GM23338 (cell line): ENCODE data around the gene MSH3. TPM values are rescaled to one million over a fixed set of nuclear protein-coding genes. Genes with fewer than 3 reads are reported as not detected.

Source experiments
- ATAC-seq: fragments of 200-7000 bp; cut with Tn5 transposase; 3 replicates; pipeline ENCODE4 v1.9.1; 2020
- DNase-seq: peaks from one replicate; pipeline ENCODE4 v3.0.0-alpha.2; 2015; ENCODE audit warnings: low spot score
- H2AFZ ChIP-seq: fragments of 200-600 bp; sonication (generic); 2 replicates; pipeline ENCODE4 v1.8.0; 2016; ENCODE audit warnings: antibody characterized with exemption, mild to moderate bottlenecking, moderate library complexity
- H3F3A ChIP-seq: fragments of 200-600 bp; sonication (generic); replicated peaks from 2 replicates; pipeline ENCODE4 v1.8.0; 2017; ENCODE audit warnings: antibody characterized with exemption, mixed run types, low read depth
- H3K27ac ChIP-seq: fragments of 200-600 bp; sonication (generic); 2 replicates; pipeline ENCODE4 v1.6.1; 2016; ENCODE audit warnings: low read depth
- H3K27me3 ChIP-seq: fragments of 200-600 bp; sonication (generic); 2 replicates; pipeline ENCODE4 v1.8.0; 2016; ENCODE audit warnings: mild to moderate bottlenecking, mixed run types, moderate library complexity; ENCODE audit not compliant: insufficient read depth
- H3K36me3 ChIP-seq: fragments of 200-600 bp; sonication (generic); 2 replicates; pipeline ENCODE4 v1.8.0; 2016; ENCODE audit warnings: mild to moderate bottlenecking; ENCODE audit not compliant: insufficient read depth
- H3K4me1 ChIP-seq: fragments of 200-600 bp; sonication (generic); 2 replicates; pipeline ENCODE4 v1.8.0; 2016; ENCODE audit warnings: mild to moderate bottlenecking, moderate library complexity; ENCODE audit not compliant: insufficient read depth
- H3K4me2 ChIP-seq: fragments of 200-600 bp; sonication (generic); 2 replicates; pipeline ENCODE4 v1.7.1; 2017; ENCODE audit warnings: mixed run types
- H3K4me3 ChIP-seq: fragments of 200-600 bp; sonication (generic); 2 replicates; pipeline ENCODE4 v1.6.1; 2016; ENCODE audit warnings: mixed run types
- H3K79me2 ChIP-seq: fragments of 200-600 bp; sonication (generic); replicated peaks from 2 replicates; pipeline ENCODE4 v1.8.0; 2017; ENCODE audit warnings: mild to moderate bottlenecking; ENCODE audit not compliant: insufficient read depth
- H3K9me2 ChIP-seq: fragments of 200-600 bp; sonication (generic); 2 replicates; pipeline ENCODE4 v1.8.0; 2017; ENCODE audit not compliant: insufficient read depth
- H4K20me1 ChIP-seq: fragments of 200-600 bp; sonication (generic); replicated peaks from 2 replicates; pipeline ENCODE4 v1.8.0; 2017; ENCODE audit warnings: mild to moderate bottlenecking; ENCODE audit not compliant: insufficient read depth
- H3K27ac Mint-ChIP-seq: 2 replicates; pipeline ENCODE4 v1.8.0; 2020; ENCODE audit warnings: inconsistent platforms, mild to moderate bottlenecking, moderate library complexity, mixed read lengths
- H3K27me3 Mint-ChIP-seq: 3 replicates; pipeline ENCODE4 v1.8.0; 2022; ENCODE audit warnings: low read depth, mild to moderate bottlenecking, moderate library complexity, mixed read lengths, inconsistent platforms; ENCODE audit not compliant: insufficient read depth, poor library complexity
- H3K36me3 Mint-ChIP-seq: 3 replicates; pipeline ENCODE4 v1.8.0; 2021; ENCODE audit warnings: low read depth, mild to moderate bottlenecking, inconsistent platforms, moderate library complexity, mixed read lengths
- H3K4me1 Mint-ChIP-seq: 3 replicates; pipeline ENCODE4 v1.8.0; 2020; ENCODE audit warnings: mild to moderate bottlenecking, inconsistent platforms, mixed read lengths
- H3K4me3 Mint-ChIP-seq: 3 replicates; pipeline ENCODE4 v1.8.0; 2021; ENCODE audit warnings: moderate library complexity, mild to moderate bottlenecking, inconsistent platforms, mixed read lengths
- H3K9me3 Mint-ChIP-seq: 3 replicates; pipeline ENCODE4 v1.8.0; 2020; ENCODE audit warnings: moderate library complexity, mild to moderate bottlenecking, inconsistent platforms, mixed read lengths
- CREB1 ChIP-seq: fragments of 250-450 bp; sonication (Bioruptor Pico); IDR thresholded peaks from 2 replicates; pipeline ENCODE4 v1.5.0; 2020; ENCODE audit warnings: low read depth, mild to moderate bottlenecking, moderate library complexity
- CTCF ChIP-seq, 2 experiments: fragments of 200-600 bp in 1 of 2; sonication (generic) in 1 of 2; conservative IDR thresholded peaks; 2 replicates each; pipeline versions ENCODE4 v1.5.1 to v1.6.1; 2016 to 2017; ENCODE audit warnings: antibody characterized with exemption in 2 of 2, low read depth in 2 of 2, mild to moderate bottlenecking in 2 of 2, moderate library complexity in 1 of 2
- ETS1 ChIP-seq: IDR thresholded peaks from 2 replicates; pipeline ENCODE4 v1.6.1; 2016; ENCODE audit warnings: antibody characterized with exemption
- EZH2 ChIP-seq: fragments of 200-600 bp; sonication (generic); IDR thresholded peaks from one replicate; pipeline ENCODE4 v1.8.0; 2017; ENCODE audit warnings: antibody characterized with exemption, mild to moderate bottlenecking, low read depth; ENCODE audit not compliant: unreplicated experiment
- EZH2phosphoT487 ChIP-seq: fragments of 200-600 bp; sonication (generic); IDR thresholded peaks from one replicate; pipeline ENCODE4 v1.8.1; 2018; ENCODE audit warnings: antibody characterized with exemption; ENCODE audit not compliant: unreplicated experiment
- JUNB ChIP-seq: IDR thresholded peaks from one replicate; pipeline ENCODE4 v1.6.1; 2016; ENCODE audit warnings: antibody characterized with exemption; ENCODE audit not compliant: unreplicated experiment
- NANOG ChIP-seq: IDR thresholded peaks from 2 replicates; pipeline ENCODE4 v1.6.1; 2016; ENCODE audit warnings: antibody characterized with exemption, borderline replicate concordance
- POLR2AphosphoS5 ChIP-seq: IDR thresholded peaks from 2 replicates; pipeline ENCODE4 v1.6.1; 2016; ENCODE audit warnings: antibody characterized with exemption, low read depth
- REST ChIP-seq: IDR thresholded peaks from one replicate; pipeline ENCODE4 v1.6.1; 2018; ENCODE audit warnings: antibody characterized with exemption; ENCODE audit not compliant: unreplicated experiment
- STAT1 ChIP-seq: IDR thresholded peaks from one replicate; pipeline ENCODE4 v1.6.1; 2016; ENCODE audit warnings: antibody characterized with exemption; ENCODE audit not compliant: unreplicated experiment
- ZNF114 ChIP-seq: fragments of 250-450 bp; sonication (Bioruptor Pico); IDR thresholded peaks from 2 replicates; pipeline ENCODE4 v1.5.0; 2020; ENCODE audit warnings: mild to moderate bottlenecking, moderate library complexity
- ZNF331 ChIP-seq: fragments of 250-450 bp; sonication (Bioruptor Pico); IDR thresholded peaks from 2 replicates; pipeline ENCODE4 v1.5.0; 2020; ENCODE audit warnings: low read depth, mild to moderate bottlenecking, moderate library complexity
- ZNF462 ChIP-seq: fragments of 250-450 bp; sonication (Bioruptor Pico); IDR thresholded peaks from 2 replicates; pipeline ENCODE4 v1.5.0; 2020; ENCODE audit warnings: mild to moderate bottlenecking, moderate library complexity
- polyA plus RNA-seq: library from polyadenylated mRNA; unstranded; fragments of >200 nt; fragmentation: Nextera tagmentation; extraction: Ambion mirVana; gene quantifications from 2 replicates; pipeline ENCODE4 v1.2.1, GENCODE V29; 2016
- total RNA-seq: library from RNA; depleted of rRNA; stranded (reverse); fragments of >200 nt; shearing (Covaris generic); gene quantifications from 2 replicates; pipeline ENCODE4 v1.2.3, GENCODE V29; 2014

The MSH3 gene
- total and polyA plus RNA-seq, 2 experiments from 2014 or later, result 13.3 to 16.6 TPM

GRCh38 chr5:80799573-80799972 is 145.1 kb downstream of the MSH3 start:
- Mint-ChIP-seq H3K27ac (no peak overlapping the region), H3K27me3 (peaks cover 2% of the 10 kb centered on the region), H3K9me3 (peaks cover 14% of the 10 kb centered on the region), H3K4me1 (peaks cover 6% of the 10 kb centered on the region; the same call in 2 of the 3 replicates), H3K4me3 (no peak overlapping the region), H3K36me3 (peaks cover 28% of the 10 kb centered on the region)
- no peak overlapping the region for H3K4me2 ChIP-seq
- H3F3A ChIP-seq, result no peaks in the 10 kb centered on the region
- H2AFZ ChIP-seq, result no peak overlapping the region
- no peaks in the 10 kb centered on the region for H3K79me2 ChIP-seq
- H4K20me1 ChIP-seq, result no peaks in the 10 kb centered on the region; the same call in 1 of the 2 replicates
- H3K27ac ChIP-seq, result no peak overlapping the region
- H3K9me2 ChIP-seq, result no peaks in the 10 kb centered on the region; the same call in 1 of the 2 replicates
- H3K27me3 ChIP-seq, result no peaks in the 10 kb centered on the region
- ATAC-seq (no peak), DNase-seq (no peak)
- H3K4me1 ChIP-seq, result no peaks in the 10 kb centered on the region
- no peak for TF ChIP-seq STAT1
- no peak for TF ChIP-seq EZH2phosphoT487
- no peak for TF ChIP-seq REST
- TF ChIP-seq CREB1 (CRISPR knock-in tag), result no peak
- no peak for TF ChIP-seq ZNF462 (CRISPR knock-in tag)
- TF ChIP-seq NANOG, result no peak
- TF ChIP-seq CTCF (conservative IDR thresholded peaks at IDR 0.05; ENCODE audit: low read depth in 2 of 2), result no peak
- TF ChIP-seq EZH2, result no peak
- TF ChIP-seq POLR2AphosphoS5, result no peak
- no peak for TF ChIP-seq ZNF114
- TF ChIP-seq ETS1, result no peak
- no peak for TF ChIP-seq JUNB
- no peak for TF ChIP-seq ZNF331 (CRISPR knock-in tag)
- no peak overlapping the region for H3K4me3 ChIP-seq
- H3K36me3 ChIP-seq, result no peaks in the 10 kb centered on the region
